CD4-positive, alpha-beta T cell (primary cell): ENCODE data around the gene MTUS2. TPM values are rescaled to one million over a fixed set of nuclear protein-coding genes. Genes with fewer than 3 reads are reported as not detected.

Experiments used
- ATAC-seq: fragments of 200-7000 bp; cut with Tn5 transposase; one replicate; pipeline ENCODE4 v1.10.0; 2022; ENCODE audit warnings: mild to moderate bottlenecking; ENCODE audit not compliant: poor library complexity
- CTCF ChIA-PET: fragments of 350-600 bp; sonication (Branson Sonifier 250); formaldehyde crosslinking; loops from one replicate; lab custom pipeline; 2021; ENCODE audit warnings: antibody characterized with exemption, inconsistent platforms; lab: Charles Lee
- POLR2A ChIA-PET: fragments of 350-600 bp; sonication (Branson Sonifier 250); formaldehyde crosslinking; loops from one replicate; lab custom pipeline; 2021; ENCODE audit warnings: antibody characterized with exemption, inconsistent platforms; lab: Charles Lee
- DNase-seq, 14 experiments: peaks; one replicate each; pipeline ENCODE4 v3.0.0-alpha.2; 2013 to 2020; ENCODE audit warnings: mixed read lengths in 2 of 14
- H3K27ac ChIP-seq, 2 donors: one replicate each; pipeline versions ENCODE4 v1.5.1 to v1.7.0; 2013; ENCODE audit warnings: low read length in 2 of 2, low read depth in 1 of 2, mild to moderate bottlenecking in 1 of 2
- H3K27me3 ChIP-seq, 2 experiments: 1 replicate in 1 of 2; 2 replicates in 1 of 2; pipeline versions ENCODE4 v1.6.1 to v1.7.0; 2013; ENCODE audit warnings: low read length in 2 of 2, control low read depth in 1 of 2, mild to moderate bottlenecking in 1 of 2, moderate library complexity in 1 of 2; ENCODE audit not compliant: insufficient read depth in 2 of 2, control insufficient read depth in 1 of 2
- H3K36me3 ChIP-seq: one replicate; pipeline ENCODE4 v1.6.1; 2013; ENCODE audit warnings: low read length, control low read depth; ENCODE audit not compliant: insufficient read depth
- H3K4me1 ChIP-seq: one replicate; pipeline ENCODE4 v1.6.1; 2013; ENCODE audit warnings: low read length, control low read depth; ENCODE audit not compliant: insufficient read depth
- H3K4me3 ChIP-seq: one replicate; pipeline ENCODE4 v1.5.1; 2013; ENCODE audit warnings: mild to moderate bottlenecking, low read length, moderate library complexity
- H3K9me3 ChIP-seq, 2 experiments: 1 replicate in 1 of 2; 2 replicates in 1 of 2; pipeline versions ENCODE4 v1.6.1 to v1.7.0; 2013; ENCODE audit warnings: low read length in 2 of 2, mild to moderate bottlenecking in 2 of 2, control low read depth in 1 of 2, moderate library complexity in 1 of 2; ENCODE audit not compliant: control insufficient read depth in 1 of 2, insufficient read depth in 1 of 2
- H3K27ac Mint-ChIP-seq: one replicate; pipeline ENCODE4 v1.8.0; 2020; ENCODE audit warnings: mixed read lengths
- H3K27me3 Mint-ChIP-seq: one replicate; pipeline ENCODE4 v1.8.0; 2021; ENCODE audit warnings: mixed read lengths
- H3K36me3 Mint-ChIP-seq: one replicate; pipeline ENCODE4 v1.8.0; 2021; ENCODE audit warnings: low read depth, mixed read lengths
- H3K4me1 Mint-ChIP-seq: one replicate; pipeline ENCODE4 v1.8.0; 2021; ENCODE audit warnings: low read depth, mixed read lengths
- H3K4me3 Mint-ChIP-seq: one replicate; pipeline ENCODE4 v1.8.0; 2020; ENCODE audit warnings: mild to moderate bottlenecking, mixed read lengths
- H3K9me3 Mint-ChIP-seq: one replicate; pipeline ENCODE4 v1.8.0; 2020; ENCODE audit warnings: mixed read lengths
- intact Hi-C, 2 experiments: fragments of 100-400 bp; cut with DNase I in 1 of 2; cut with micrococcal nuclease in 1 of 2; formaldehyde crosslinking; loops; one replicate each; pipeline versions ENCODE4 v1.15.1 to v1.9.0; 2023 to 2025; cut with DNase I, micrococcal nuclease
- total RNA-seq, 174 experiments: library from RNA in 2 of 174; stranded (reverse) in 2 of 174; gene quantifications; one replicate each; pipeline ENCODE4 v1.2.3 and lab custom pipeline; 2021 to 2026
- TF ChIP-seq, protein P1 (sequence below): fragments of 200-600 bp; IDR thresholded peaks from one replicate; pipeline ENCODE4 v1.8.0; 2022; ENCODE audit warnings: antibody characterized with exemption, mild to moderate bottlenecking

Gene MTUS2
- total RNA-seq, 2 experiments from 2014 or later: 0.38 to 0.81 TPM

DNA sequence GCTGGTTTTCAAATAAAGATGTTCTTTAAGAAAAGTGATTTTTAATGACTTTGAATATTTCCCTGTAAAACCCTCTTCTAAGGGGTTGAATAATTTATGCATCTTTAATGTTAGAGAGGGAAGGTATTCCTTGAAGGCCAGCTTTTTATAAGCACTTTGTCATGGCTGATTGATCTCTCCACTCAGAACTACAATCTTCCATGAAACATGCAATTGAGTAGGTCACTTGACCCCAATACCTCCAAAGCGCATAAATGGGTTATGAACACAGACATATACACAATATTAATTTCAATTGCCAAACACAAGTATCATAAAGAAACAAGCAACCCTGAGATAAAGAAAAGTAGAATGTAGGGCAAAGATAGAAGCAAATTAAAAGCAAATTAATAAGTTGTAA, 359.9 kb downstream of the MTUS2 start:
- Mint-ChIP-seq H3K27ac (no peak overlapping the region), H3K4me3 (no peak overlapping the region), H3K9me3 (peaks cover 6% of the 10 kb centered on the region), H3K4me1 (no peaks in the 10 kb centered on the region), H3K36me3 (no peaks in the 10 kb centered on the region), H3K27me3 (peaks cover 5% of the 10 kb centered on the region)
- no peak overlapping the region for H3K27ac ChIP-seq
- no peak overlapping the region for H3K4me3 ChIP-seq
- intact Hi-C loops: no loop called here
- no peaks in the 10 kb centered on the region for H3K4me1 ChIP-seq
- H3K27me3 ChIP-seq: no peaks in the 10 kb centered on the region
- H3K9me3 ChIP-seq: peaks cover 6 to 10% of the 10 kb centered on the region in 2 experiments
- no peaks in the 10 kb centered on the region for H3K36me3 ChIP-seq
- TF ChIP-seq, protein P1, sequence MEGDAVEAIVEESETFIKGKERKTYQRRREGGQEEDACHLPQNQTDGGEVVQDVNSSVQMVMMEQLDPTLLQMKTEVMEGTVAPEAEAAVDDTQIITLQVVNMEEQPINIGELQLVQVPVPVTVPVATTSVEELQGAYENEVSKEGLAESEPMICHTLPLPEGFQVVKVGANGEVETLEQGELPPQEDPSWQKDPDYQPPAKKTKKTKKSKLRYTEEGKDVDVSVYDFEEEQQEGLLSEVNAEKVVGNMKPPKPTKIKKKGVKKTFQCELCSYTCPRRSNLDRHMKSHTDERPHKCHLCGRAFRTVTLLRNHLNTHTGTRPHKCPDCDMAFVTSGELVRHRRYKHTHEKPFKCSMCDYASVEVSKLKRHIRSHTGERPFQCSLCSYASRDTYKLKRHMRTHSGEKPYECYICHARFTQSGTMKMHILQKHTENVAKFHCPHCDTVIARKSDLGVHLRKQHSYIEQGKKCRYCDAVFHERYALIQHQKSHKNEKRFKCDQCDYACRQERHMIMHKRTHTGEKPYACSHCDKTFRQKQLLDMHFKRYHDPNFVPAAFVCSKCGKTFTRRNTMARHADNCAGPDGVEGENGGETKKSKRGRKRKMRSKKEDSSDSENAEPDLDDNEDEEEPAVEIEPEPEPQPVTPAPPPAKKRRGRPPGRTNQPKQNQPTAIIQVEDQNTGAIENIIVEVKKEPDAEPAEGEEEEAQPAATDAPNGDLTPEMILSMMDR: no peak
- DNase-seq (no peak), ATAC-seq (no peak)
- CTCF ChIA-PET: no interaction called here
- POLR2A ChIA-PET: no interaction called here

DNA sequence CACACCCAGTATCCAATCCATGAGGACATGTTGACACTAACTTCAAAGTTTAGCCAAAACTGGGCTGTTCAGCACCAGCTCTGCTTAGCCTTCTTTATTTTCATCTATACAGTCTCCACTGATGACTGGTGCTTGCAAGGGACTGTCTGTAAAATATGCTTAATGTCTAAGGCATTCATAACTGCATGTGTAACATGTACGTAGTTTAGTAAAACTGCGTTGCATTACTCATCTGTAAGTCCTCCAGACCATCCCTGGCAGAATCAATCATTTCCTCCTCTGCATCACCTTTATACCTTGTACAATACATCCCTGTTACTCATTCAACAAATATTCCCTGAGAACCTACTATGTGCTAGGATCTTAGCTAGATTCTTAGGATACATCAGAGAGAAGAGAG, 362.1 kb downstream of the MTUS2 start:
- CTCF ChIA-PET: no interaction called here

DNA sequence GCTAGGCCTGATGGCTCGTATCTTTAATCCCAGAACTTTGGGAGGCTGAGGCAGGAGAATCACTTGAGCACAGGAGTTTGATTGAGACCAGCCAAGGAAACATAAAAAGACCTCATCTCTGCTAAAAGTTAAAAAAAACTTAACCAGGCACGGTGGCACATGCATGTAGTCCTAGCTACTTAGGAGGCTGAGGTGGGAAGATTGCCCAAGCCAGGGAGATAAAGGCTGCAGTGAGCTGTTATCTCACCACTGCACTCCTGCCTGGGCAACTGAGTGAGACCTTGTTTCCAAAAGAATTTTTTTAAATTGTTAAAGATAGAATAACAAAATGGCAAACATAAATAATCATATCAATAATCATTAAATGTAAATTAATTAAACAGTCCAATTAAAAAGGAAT, 365.8 kb downstream of the MTUS2 start:
- TF ChIP-seq, protein P1: no peak
- Mint-ChIP-seq H3K4me3 (no peak overlapping the region), H3K27ac (no peak overlapping the region), H3K4me1 (no peaks in the 10 kb centered on the region), H3K27me3 (no peaks in the 10 kb centered on the region), H3K9me3 (peaks cover 19% of the 10 kb centered on the region), H3K36me3 (no peaks in the 10 kb centered on the region)
- no peak for DNase-seq
- no peak for ATAC-seq
- ChIA-PET CTCF (no interaction called here), POLR2A (no interaction called here)
- H3K27me3 ChIP-seq: no peaks in the 10 kb centered on the region
- intact Hi-C loops: no loop called here
- no peaks in the 10 kb centered on the region for H3K4me1 ChIP-seq
- peaks cover 3 to 21% of the 10 kb centered on the region in 2 experiments for H3K9me3 ChIP-seq
- no peak overlapping the region for H3K27ac ChIP-seq
- no peak overlapping the region for H3K4me3 ChIP-seq
- H3K36me3 ChIP-seq: no peaks in the 10 kb centered on the region

More for the DNA sequence above, 362.1 kb downstream of the MTUS2 start:
- POLR2A ChIA-PET: no interaction called here
- TF ChIP-seq, protein P1: no peak
- Histone ChIP-seq H3K4me1 (no peaks in the 10 kb centered on the region), H3K9me3 (peaks cover 0 to 21% of the 10 kb centered on the region in 2 experiments), H3K4me3 (no peak overlapping the region), H3K27me3 (no peaks in the 10 kb centered on the region), H3K36me3 (no peaks in the 10 kb centered on the region), H3K27ac (no peak overlapping the region)
- H3K9me3 Mint-ChIP-seq: peaks cover 15% of the 10 kb centered on the region
- H3K4me3 Mint-ChIP-seq: no peak overlapping the region
- H3K27me3 Mint-ChIP-seq: peaks cover 5% of the 10 kb centered on the region
- no peaks in the 10 kb centered on the region for H3K36me3 Mint-ChIP-seq
- H3K27ac Mint-ChIP-seq: no peak overlapping the region
- ATAC-seq: no peak
- H3K4me1 Mint-ChIP-seq: no peaks in the 10 kb centered on the region
- no peak for DNase-seq
- intact Hi-C loops: no loop called here
